HepG2 (cell line): Measurements from ENCODE around the gene CSN3. TPM values are rescaled to one million over a fixed set of nuclear protein-coding genes. Genes with fewer than 3 reads are reported as not detected.

Experiments used
- CAMTA2 ChIP-seq: sonication (generic); formaldehyde crosslinking; IDR thresholded peaks from 2 replicates; pipeline ENCODE4 v1.4.0; 2020; ENCODE audit warnings: mild to moderate bottlenecking, missing genetic modification reagents, borderline replicate concordance
- DNMT1 ChIP-seq: sonication (generic); formaldehyde crosslinking; IDR thresholded peaks from 2 replicates; pipeline ENCODE4 v1.5.1; 2020; ENCODE audit warnings: mild to moderate bottlenecking, missing genetic modification reagents
- KDM6A ChIP-seq: IDR thresholded peaks from 2 replicates; pipeline ENCODE4 v1.6.1; 2016; ENCODE audit warnings: low read depth
- NFIB ChIP-seq: sonication (generic); formaldehyde crosslinking; IDR thresholded peaks from 2 replicates; pipeline ENCODE4 v1.9.0; 2021; ENCODE audit warnings: missing genetic modification reagents, mild to moderate bottlenecking, borderline replicate concordance
- NKX3-1 ChIP-seq: sonication (generic); formaldehyde crosslinking; IDR thresholded peaks from 2 replicates; pipeline ENCODE4 v1.5.0; 2020; ENCODE audit warnings: missing genetic modification reagents
- NPAS2 ChIP-seq: sonication (generic); formaldehyde crosslinking; IDR thresholded peaks from 2 replicates; pipeline ENCODE4 v1.8.0; 2022; ENCODE audit warnings: mild to moderate bottlenecking, missing genetic modification reagents, borderline replicate concordance
- NR2C2 ChIP-seq: sonication (generic); formaldehyde crosslinking; IDR thresholded peaks from 2 replicates; pipeline ENCODE4 v1.4.0; 2020; ENCODE audit warnings: missing genetic modification reagents, mild to moderate bottlenecking, moderate library complexity, borderline replicate concordance
- NR2F6 ChIP-seq, 2 experiments: IDR thresholded peaks; 2 replicates each; pipeline ENCODE4 v1.6.1; 2016; ENCODE audit warnings: antibody characterized with exemption in 1 of 2, mild to moderate bottlenecking in 1 of 2
- PAWR ChIP-seq: sonication (generic); formaldehyde crosslinking; IDR thresholded peaks from 2 replicates; pipeline ENCODE4 v1.4.0; 2020; ENCODE audit warnings: missing genetic modification reagents, mild to moderate bottlenecking, borderline replicate concordance
- POGZ ChIP-seq: sonication (generic); formaldehyde crosslinking; IDR thresholded peaks from 2 replicates; pipeline ENCODE4 v1.4.0; 2020; ENCODE audit warnings: mild to moderate bottlenecking, missing genetic modification reagents
- PRDM15 ChIP-seq: sonication (generic); formaldehyde crosslinking; IDR thresholded peaks from 2 replicates; pipeline ENCODE4 v1.4.0; 2020; ENCODE audit warnings: missing genetic modification reagents
- REPIN1 ChIP-seq: sonication (generic); formaldehyde crosslinking; IDR thresholded peaks from 2 replicates; pipeline ENCODE4 v1.8.0; 2022; ENCODE audit warnings: missing genetic modification reagents, low read depth, mild to moderate bottlenecking, borderline replicate concordance
- RXRB ChIP-seq: IDR thresholded peaks from 2 replicates; pipeline ENCODE4 v1.6.1; 2016; ENCODE audit warnings: borderline replicate concordance, missing genetic modification reagents, missing compliant biosample characterization
- ZMYM4 ChIP-seq: sonication (generic); formaldehyde crosslinking; IDR thresholded peaks from 2 replicates; pipeline ENCODE4 v1.8.1; 2023; ENCODE audit warnings: mild to moderate bottlenecking, missing genetic modification reagents
- ZNF331 ChIP-seq: sonication (generic); formaldehyde crosslinking; IDR thresholded peaks from 2 replicates; pipeline ENCODE4 v1.4.0; 2020; ENCODE audit warnings: missing genetic modification reagents
- ZNF33A ChIP-seq: sonication (generic); formaldehyde crosslinking; IDR thresholded peaks from 2 replicates; pipeline ENCODE4 v1.5.1; 2020; ENCODE audit warnings: missing genetic modification reagents, mild to moderate bottlenecking, moderate library complexity, borderline replicate concordance
- ZNF441 ChIP-seq: sonication (generic); formaldehyde crosslinking; IDR thresholded peaks from 2 replicates; pipeline ENCODE4 v1.7.0; 2021; ENCODE audit warnings: missing genetic modification reagents, borderline replicate concordance
- ZNF512B ChIP-seq: sonication (generic); formaldehyde crosslinking; IDR thresholded peaks from 2 replicates; pipeline ENCODE4 v1.5.1; 2020; ENCODE audit warnings: missing genetic modification reagents, mild to moderate bottlenecking, borderline replicate concordance
- ZNF660 ChIP-seq: sonication (generic); formaldehyde crosslinking; IDR thresholded peaks from 2 replicates; pipeline ENCODE4 v1.5.1; 2020; ENCODE audit warnings: mild to moderate bottlenecking, low read depth, missing genetic modification reagents, borderline replicate concordance
- ZNF775 ChIP-seq: sonication (generic); formaldehyde crosslinking; IDR thresholded peaks from 2 replicates; pipeline ENCODE4 v1.4.0; 2020; ENCODE audit warnings: missing genetic modification reagents, mild to moderate bottlenecking, moderate library complexity, borderline replicate concordance
- polyA plus RNA-seq, 8 experiments: library from polyadenylated mRNA; depleted of rRNA in 3 of 8; stranded (reverse) in 7 of 8; unstranded in 1 of 8; fragments of >200 nt; fragmentation: Illumina TruSeq in 4 of 8; extraction: Trizol in 4 of 8; gene quantifications; 2 replicates each; pipeline versions ENCODE4 v1.2.1 to v1.2.3, GENCODE V29; 2011 to 2016; ENCODE audit warnings: low read depth in 4 of 8, missing spikeins in 1 of 8, mixed read lengths in 1 of 8; ENCODE audit not compliant: insufficient read depth in 1 of 8
- total RNA-seq, 5 experiments: library from RNA; depleted of rRNA; stranded (reverse); fragments of >200 nt; fragmentation: Illumina TruSeq; extraction: Trizol; gene quantifications; 2 replicates each; pipeline ENCODE4 v1.2.3, GENCODE V29; 2016; ENCODE audit warnings: low read depth in 1 of 5
- TF ChIP-seq, protein P1 (sequence below): IDR thresholded peaks from 2 replicates; pipeline ENCODE4 v1.6.1; 2012; ENCODE audit warnings: low read depth, low read length, improper control_type of control experiment

The CSN3 gene
- total and polyA plus RNA-seq, 2 of the 13 experiments (the other 11 are each of a cell fraction or from before 2014, with no cell fraction given) = not detected

DNA sequence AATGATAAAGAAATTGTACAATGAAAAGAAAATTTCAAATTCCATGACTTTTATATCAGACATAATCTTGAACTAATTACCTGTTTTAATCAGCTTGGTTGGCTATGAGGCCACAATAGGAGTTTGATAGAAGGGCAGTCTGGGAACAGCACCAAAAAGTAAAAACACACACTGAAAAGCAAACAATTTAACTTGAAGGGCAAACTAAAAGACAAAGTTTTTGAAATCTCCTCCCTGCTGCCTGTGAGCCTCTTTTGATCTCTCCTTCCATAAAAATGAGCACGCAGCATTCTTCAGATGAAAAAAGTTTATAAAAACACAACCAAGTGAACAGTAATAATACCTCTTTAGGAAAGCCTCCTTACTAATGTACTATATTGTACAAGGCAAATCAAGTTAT, 38.8 kb upstream of the CSN3 start (continued):
- TF ChIP-seq NR2F6 (IDR thresholded peaks at IDR 0.05) (peak; percentile 13; the same call in 1 of the 2 replicates), NR2F6 (CRISPR knock-in tag; IDR thresholded peaks at IDR 0.05) (no peak), POGZ (CRISPR knock-in tag) (peak; percentile 57), ZNF660 (CRISPR knock-in tag) (no peak), ZNF775 (no peak), NFIB (CRISPR knock-in tag) (no peak), ZNF512B (CRISPR knock-in tag) (no peak), RXRB (CRISPR knock-in tag) (peak; percentile 9; the same call in 1 of the 2 replicates), PAWR (CRISPR knock-in tag) (no peak), PRDM15 (CRISPR knock-in tag) (no peak), KDM6A (CRISPR knock-in tag) (no peak), DNMT1 (CRISPR knock-in tag) (no peak), ZNF441 (CRISPR knock-in tag) (no peak), ZNF331 (CRISPR knock-in tag) (peak; percentile 26; the same call in 1 of the 2 replicates), NPAS2 (no peak), ZNF33A (CRISPR knock-in tag) (no peak), ZMYM4 (peak; percentile 62; the same call in 1 of the 2 replicates), CAMTA2 (CRISPR knock-in tag) (no peak), REPIN1 (CRISPR knock-in tag) (peak; percentile 68; the same call in 1 of the 2 replicates), NR2C2 (no peak), NKX3-1 (CRISPR knock-in tag) (no peak)
- TF ChIP-seq, protein P1, sequence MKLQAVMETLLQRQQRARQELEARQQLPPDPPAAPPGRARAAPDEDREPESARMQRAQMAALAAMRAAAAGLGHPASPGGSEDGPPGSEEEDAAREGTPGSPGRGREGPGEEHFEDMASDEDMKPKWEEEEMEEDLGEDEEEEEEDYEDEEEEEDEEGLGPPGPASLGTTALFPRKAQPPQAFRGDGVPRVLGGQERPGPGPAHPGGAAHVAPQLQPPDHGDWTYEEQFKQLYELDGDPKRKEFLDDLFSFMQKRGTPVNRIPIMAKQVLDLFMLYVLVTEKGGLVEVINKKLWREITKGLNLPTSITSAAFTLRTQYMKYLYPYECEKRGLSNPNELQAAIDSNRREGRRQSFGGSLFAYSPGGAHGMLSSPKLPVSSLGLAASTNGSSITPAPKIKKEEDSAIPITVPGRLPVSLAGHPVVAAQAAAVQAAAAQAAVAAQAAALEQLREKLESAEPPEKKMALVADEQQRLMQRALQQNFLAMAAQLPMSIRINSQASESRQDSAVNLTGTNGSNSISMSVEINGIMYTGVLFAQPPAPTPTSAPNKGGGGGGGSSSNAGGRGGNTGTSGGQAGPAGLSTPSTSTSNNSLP = peak; percentile 58; the same call in 1 of the 2 replicates
